NCI-H146 treated with DMSO at 0.1 percent for 48 hours (cell line): Measurements from ENCODE around the gene FOXA2.
A peak's percentile ranks its signal among the peaks of the same experiment; 100 is the strongest.

Experiments used
- DNase-seq: peaks from one replicate; lab custom pipeline; 2025; ENCODE audit not compliant: unreplicated experiment; lab: John Stamatoyannopoulos, UW

The FOXA2 gene

GRCh38 chr20:22542427-22542826 is 41.9 kb downstream of the FOXA2 start:
- no peak for DNase-seq

GRCh38 chr20:22540832-22541231 is 43.5 kb downstream of the FOXA2 start:
- no peak for DNase-seq

- DNase-seq = no peak
Measured at GRCh38 chr20:22536956-22537756, 47.2 kb downstream of the FOXA2 start.

GRCh38 chr20:22536141-22536828 is 48.1 kb downstream of the FOXA2 start:
- DNase-seq = no peak

GRCh38 chr20:22535483-22535882 is 48.9 kb downstream of the FOXA2 start:
- DNase-seq = no peak

GRCh38 chr20:22533823-22534751 is 50.3 kb downstream of the FOXA2 start:
- DNase-seq = peak; percentile 27

- no peak for DNase-seq
Measured at GRCh38 chr20:22532598-22532997, 51.8 kb downstream of the FOXA2 start.

GRCh38 chr20:22531756-22532155 is 52.6 kb downstream of the FOXA2 start:
- DNase-seq = no peak

GRCh38 chr20:22531056-22531615 is 53.2 kb downstream of the FOXA2 start:
- DNase-seq = no peak
